PC-3 (cell line): Measurements from ENCODE around the gene SCML1. TPM values are rescaled to one million over a fixed set of nuclear protein-coding genes. Genes with fewer than 3 reads are reported as not detected.
"Not testable (repeated sequence)": the region's sequence is repeated elsewhere in the genome, so short reads cannot be mapped to it uniquely, and the experiment has no call there.

Source experiments
- ATAC-seq: fragments of 200-7000 bp; cut with Tn5 transposase; 2 replicates; pipeline ENCODE4 v1.9.1; 2020; ENCODE audit warnings: mild to moderate bottlenecking, moderate library complexity
- BruUV-seq: library from RNA; stranded (reverse); fragments of 400-500 nt; replicated peaks from 2 replicates; lab custom pipeline; 2021; lab: Mats Ljungman, UMichigan
- CTCF ChIA-PET: fragments of 300-600 bp; sonication (Branson Sonifier 250); formaldehyde crosslinking; loops from one replicate; lab custom pipeline; 2022; ENCODE audit warnings: antibody characterized with exemption; lab: Charles Lee
- POLR2A ChIA-PET: fragments of 300-600 bp; sonication (Branson Sonifier 250); formaldehyde crosslinking; loops from one replicate; lab custom pipeline; 2022; ENCODE audit warnings: antibody characterized with exemption; ENCODE audit not compliant: unreplicated experiment; lab: Charles Lee
- DNase-seq: peaks from one replicate; pipeline ENCODE4 v3.0.0-alpha.2; 2015
- H2AFZ ChIP-seq: fragments of 300-600 bp; sonication (generic); 2 replicates; pipeline ENCODE4 v1.6.0; 2016; ENCODE audit warnings: antibody characterized with exemption, low read length
- H3F3A ChIP-seq: fragments of 300-600 bp; sonication (generic); one replicate; pipeline ENCODE4 v1.6.0; 2017; ENCODE audit warnings: antibody characterized with exemption, low read length, control low read depth, mild to moderate bottlenecking; ENCODE audit not compliant: unreplicated experiment
- H3K27ac ChIP-seq: fragments of 300-600 bp; sonication (generic); 2 replicates; pipeline ENCODE4 v1.5.1; 2016; ENCODE audit warnings: mild to moderate bottlenecking, low read length
- H3K27me3 ChIP-seq: fragments of 300-600 bp; sonication (generic); 2 replicates; pipeline ENCODE4 v1.6.1; 2016; ENCODE audit warnings: low read length, mixed read lengths
- H3K36me3 ChIP-seq: fragments of 300-600 bp; sonication (generic); 2 replicates; pipeline ENCODE4 v1.6.1; 2016; ENCODE audit warnings: low read depth, mixed run types, low read length, mixed read lengths
- H3K4me1 ChIP-seq: fragments of 300-600 bp; sonication (generic); 2 replicates; pipeline ENCODE4 v1.5.1; 2016; ENCODE audit warnings: low read length; ENCODE audit not compliant: insufficient read depth
- H3K4me2 ChIP-seq: fragments of 300-600 bp; sonication (generic); 2 replicates; pipeline ENCODE4 v1.6.0; 2016; ENCODE audit warnings: low read length
- H3K4me3 ChIP-seq: fragments of 300-600 bp; sonication (generic); 2 replicates; pipeline ENCODE4 v1.5.1; 2016; ENCODE audit warnings: mild to moderate bottlenecking, low read length, mixed read lengths
- H3K79me2 ChIP-seq: fragments of 300-600 bp; sonication (generic); 2 replicates; pipeline ENCODE4 v1.6.1; 2017; ENCODE audit warnings: low read length, mixed read lengths
- H3K9ac ChIP-seq: fragments of 300-600 bp; sonication (generic); 2 replicates; pipeline ENCODE4 v1.6.0; 2016; ENCODE audit warnings: mild to moderate bottlenecking, low read length
- H3K9me2 ChIP-seq: fragments of 300-600 bp; sonication (generic); replicated peaks from 2 replicates; pipeline ENCODE4 v1.6.1; 2016; ENCODE audit warnings: mixed run types, low read length, mixed read lengths
- H3K9me3 ChIP-seq: fragments of 300-600 bp; sonication (generic); 2 replicates; pipeline ENCODE4 v1.6.1; 2016; ENCODE audit warnings: low read length, mixed read lengths
- H4K20me1 ChIP-seq: fragments of 300-600 bp; sonication (generic); 2 replicates; pipeline ENCODE4 v1.6.1; 2016; ENCODE audit warnings: low read length, mixed read lengths
- EZH2 ChIP-seq: fragments of 300-600 bp; sonication (generic); IDR thresholded peaks from one replicate; pipeline ENCODE4 v1.6.1; 2017; ENCODE audit warnings: antibody characterized with exemption, mild to moderate bottlenecking, low read length; ENCODE audit not compliant: unreplicated experiment
- EZH2phosphoT487 ChIP-seq: fragments of 300-600 bp; sonication (generic); IDR thresholded peaks from 2 replicates; pipeline ENCODE4 v1.6.1; 2018; ENCODE audit warnings: mild to moderate bottlenecking, antibody characterized with exemption, low read length, borderline replicate concordance
- intact Hi-C: fragments of 100-400 bp; cut with micrococcal nuclease; formaldehyde crosslinking; loops from 2 replicates; pipeline ENCODE4 v1.9.0; 2023
- total RNA-seq: library from RNA; depleted of rRNA; stranded (reverse); fragments of >200 nt; gene quantifications from 2 replicates; pipeline ENCODE4 v1.2.3, GENCODE V29; 2014
- TF ChIP-seq, protein P1 (sequence below): fragments of 300-600 bp; sonication (generic); conservative IDR thresholded peaks from 2 replicates; pipeline ENCODE4 v1.5.1; 2017; ENCODE audit warnings: antibody characterized with exemption, low read depth, mild to moderate bottlenecking, low read length

The SCML1 gene
- total RNA-seq, 1 experiment from 2014 or later = 13.0 TPM

DNA sequence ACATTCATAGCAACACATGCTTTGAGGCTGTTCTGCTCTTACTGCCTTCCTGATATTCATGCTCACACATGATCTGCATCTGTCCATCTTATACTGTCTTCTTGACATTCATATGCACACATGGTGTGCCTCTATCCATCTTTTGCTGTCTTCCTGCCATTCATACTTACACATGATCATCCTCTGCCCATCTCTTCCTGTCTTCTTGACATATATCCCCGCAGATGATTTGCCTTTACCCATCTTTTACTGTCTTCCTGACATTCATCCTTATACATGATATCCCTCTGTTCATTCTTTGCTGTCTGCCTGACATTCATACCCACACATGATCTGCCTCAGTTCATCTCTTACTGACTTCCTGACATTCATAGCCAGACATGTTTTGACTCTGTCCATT is 36.8 kb downstream of the SCML1 start:
- TF ChIP-seq, protein P1, sequence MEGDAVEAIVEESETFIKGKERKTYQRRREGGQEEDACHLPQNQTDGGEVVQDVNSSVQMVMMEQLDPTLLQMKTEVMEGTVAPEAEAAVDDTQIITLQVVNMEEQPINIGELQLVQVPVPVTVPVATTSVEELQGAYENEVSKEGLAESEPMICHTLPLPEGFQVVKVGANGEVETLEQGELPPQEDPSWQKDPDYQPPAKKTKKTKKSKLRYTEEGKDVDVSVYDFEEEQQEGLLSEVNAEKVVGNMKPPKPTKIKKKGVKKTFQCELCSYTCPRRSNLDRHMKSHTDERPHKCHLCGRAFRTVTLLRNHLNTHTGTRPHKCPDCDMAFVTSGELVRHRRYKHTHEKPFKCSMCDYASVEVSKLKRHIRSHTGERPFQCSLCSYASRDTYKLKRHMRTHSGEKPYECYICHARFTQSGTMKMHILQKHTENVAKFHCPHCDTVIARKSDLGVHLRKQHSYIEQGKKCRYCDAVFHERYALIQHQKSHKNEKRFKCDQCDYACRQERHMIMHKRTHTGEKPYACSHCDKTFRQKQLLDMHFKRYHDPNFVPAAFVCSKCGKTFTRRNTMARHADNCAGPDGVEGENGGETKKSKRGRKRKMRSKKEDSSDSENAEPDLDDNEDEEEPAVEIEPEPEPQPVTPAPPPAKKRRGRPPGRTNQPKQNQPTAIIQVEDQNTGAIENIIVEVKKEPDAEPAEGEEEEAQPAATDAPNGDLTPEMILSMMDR = no peak
- no peak for TF ChIP-seq EZH2phosphoT487
- TF ChIP-seq EZH2 = no peak
- H3K79me2 ChIP-seq = no peaks in the 10 kb centered on the region
- H4K20me1 ChIP-seq = no peaks in the 10 kb centered on the region
- DNase-seq (no peak), ATAC-seq (no peak)
- no peaks in the 10 kb centered on the region for H3K9me2 ChIP-seq
- no peaks in the 10 kb centered on the region for H3K9me3 ChIP-seq
- no peaks in the 10 kb centered on the region for H3F3A ChIP-seq
- no peak overlapping the region for H2AFZ ChIP-seq
- no peak overlapping the region for H3K4me2 ChIP-seq
- intact Hi-C loops = no loop called here
- no peaks in the 10 kb centered on the region for H3K36me3 ChIP-seq
- ChIA-PET POLR2A (no interaction called here), CTCF (no interaction called here)
- BruUV-seq = no TSS peak
- no peaks in the 10 kb centered on the region for H3K4me1 ChIP-seq
- no peak overlapping the region for H3K9ac ChIP-seq
- no peak overlapping the region for H3K27ac ChIP-seq
- H3K27me3 ChIP-seq = peaks cover 17% of the 10 kb centered on the region
- H3K4me3 ChIP-seq = no peak overlapping the region

GRCh38 chrX:17778997-17779396 is 41.7 kb downstream of the SCML1 start:
- CTCF ChIA-PET = no interaction called here

DNA sequence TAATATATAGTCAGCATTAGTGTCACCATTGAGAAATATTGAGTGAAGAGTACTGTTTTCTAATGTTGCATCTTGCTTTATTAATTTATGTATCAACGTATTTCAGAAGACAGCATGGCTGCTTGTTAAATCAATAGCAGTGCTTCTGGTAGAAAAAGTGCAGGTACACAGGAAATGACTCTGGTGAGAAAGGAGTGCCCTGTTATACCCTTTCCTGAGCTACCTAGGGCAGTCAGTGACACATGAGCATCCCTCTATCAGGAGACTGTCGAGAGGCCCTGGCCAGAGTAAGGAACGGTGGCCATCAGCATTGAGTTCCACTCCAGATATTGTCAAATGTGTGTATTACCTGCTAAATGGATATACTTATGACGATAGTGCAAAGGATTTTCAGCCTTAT is 42.1 kb downstream of the SCML1 start:
- DNase-seq = no peak
- Histone ChIP-seq H3K9me2 (no peaks in the 10 kb centered on the region), H3K9ac (no peak overlapping the region), H4K20me1 (no peaks in the 10 kb centered on the region), H3K4me3 (no peak overlapping the region), H3K4me2 (no peak overlapping the region), H3K9me3 (no peaks in the 10 kb centered on the region), H3K79me2 (no peaks in the 10 kb centered on the region), H3K27me3 (0 out of 2 replicates have a peak, but pooled peaks cover 2% of the 10 kb centered on the region), H3K27ac (no peak overlapping the region), H3K36me3 (no peaks in the 10 kb centered on the region), H3K4me1 (no peaks in the 10 kb centered on the region), H2AFZ (no peak overlapping the region), H3F3A (no peaks in the 10 kb centered on the region)
- intact Hi-C loops = no loop called here
- CTCF ChIA-PET = no interaction called here
- BruUV-seq = no TSS peak
- no peak for ATAC-seq
- TF ChIP-seq, protein P1 = no peak
- TF ChIP-seq EZH2 (no peak), EZH2phosphoT487 (no peak)
- POLR2A ChIA-PET = no interaction called here

More at GRCh38 chrX:17778997-17779396, 41.7 kb downstream of the SCML1 start:
- H4K20me1 ChIP-seq = no peaks in the 10 kb centered on the region
- 0 out of 2 replicates have a peak, but pooled peaks cover 5% of the 10 kb centered on the region for H3K27me3 ChIP-seq
- H2AFZ ChIP-seq = no peak overlapping the region
- intact Hi-C loops = no loop called here
- no peak for DNase-seq
- no peaks in the 10 kb centered on the region for H3F3A ChIP-seq
- H3K4me1 ChIP-seq = no peaks in the 10 kb centered on the region
- POLR2A ChIA-PET = no interaction called here
- no peak overlapping the region for H3K27ac ChIP-seq
- no peak overlapping the region for H3K4me2 ChIP-seq
- H3K79me2 ChIP-seq = no peaks in the 10 kb centered on the region
- no peak for ATAC-seq
- no peaks in the 10 kb centered on the region for H3K36me3 ChIP-seq
- no peaks in the 10 kb centered on the region for H3K9me2 ChIP-seq
- no peak overlapping the region for H3K4me3 ChIP-seq
- no peak overlapping the region for H3K9ac ChIP-seq
- no peaks in the 10 kb centered on the region for H3K9me3 ChIP-seq
- TF ChIP-seq EZH2phosphoT487 (no peak), EZH2 (no peak)
- TF ChIP-seq, protein P1 = no peak
- no TSS peak for BruUV-seq

DNA sequence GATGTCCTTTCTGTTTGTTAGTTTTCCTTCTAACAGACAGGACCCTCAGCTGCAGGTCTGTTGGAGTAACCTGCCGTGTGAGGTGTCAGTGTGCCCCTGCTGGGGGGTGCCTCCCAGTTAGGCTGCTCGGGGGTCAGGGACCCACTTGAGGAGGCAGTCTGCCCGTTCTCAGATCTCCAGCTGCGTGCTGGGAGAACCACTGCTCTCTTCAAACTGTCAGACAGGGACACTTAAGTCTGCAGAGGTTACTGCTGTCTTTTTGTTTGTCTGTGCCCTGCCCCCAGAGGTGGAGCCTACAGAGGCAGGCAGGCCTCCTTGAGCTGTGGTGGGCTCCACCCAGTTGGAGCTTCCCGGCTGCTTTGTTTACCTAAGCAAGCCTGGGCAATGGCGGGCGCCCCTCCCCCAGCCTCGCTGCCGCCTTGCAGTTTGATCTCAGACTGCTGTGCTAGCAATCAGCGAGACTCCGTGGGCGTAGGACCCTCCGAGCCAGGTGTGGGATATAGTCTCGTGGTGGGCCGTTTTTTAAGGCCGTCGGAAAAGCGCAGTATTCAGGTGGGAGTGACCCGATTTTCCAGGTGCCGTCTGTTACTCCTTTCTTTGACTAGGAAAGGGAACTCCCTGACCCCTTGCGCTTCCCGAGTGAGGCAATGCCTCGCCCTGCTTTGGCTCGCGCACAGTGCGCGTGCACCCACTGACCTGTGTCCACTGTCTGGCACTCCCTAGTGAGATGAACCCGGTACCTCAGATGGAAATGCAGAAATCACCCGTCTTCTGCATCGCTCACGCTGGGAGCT is 49.5 kb downstream of the SCML1 start:
- ATAC-seq, H4K20me1 ChIP-seq, H3K79me2 ChIP-seq, BruUV-seq, H3F3A ChIP-seq, H3K27me3 ChIP-seq, H3K9me2 ChIP-seq, H3K27ac ChIP-seq, H3K9me3 ChIP-seq, CTCF ChIA-PET, H3K36me3 ChIP-seq: not testable (repeated sequence)
- peak; percentile 3 for DNase-seq
- POLR2A ChIA-PET = interaction anchor here (0.6 kb wide), 1 partner anchor 91 kb away, joined by 3 read pairs; no protein-coding TSS in a partner anchor
- intact Hi-C loops = loop anchor here (5.0 kb wide), 1 partner anchor 91 kb away; no protein-coding TSS in a partner anchor
- peak overlapping the region; percentile 49 for H3K4me3 ChIP-seq
- peak overlapping the region; percentile 70; the same call in 1 of the 2 replicates for H2AFZ ChIP-seq
- H3K9ac ChIP-seq = peak overlapping the region; percentile 14; the same call in 1 of the 2 replicates
- H3K4me2 ChIP-seq = peak overlapping the region; percentile 37; the same call in 1 of the 2 replicates
- peaks cover 11% of the 10 kb centered on the region; the same call in 1 of the 2 replicates for H3K4me1 ChIP-seq
